Panc1 (cell line): ENCODE measurements around the gene CD58. TPM values are rescaled to one million over a fixed set of nuclear protein-coding genes. Genes with fewer than 3 reads are reported as not detected.

Source experiments
- ATAC-seq: fragments of 200-7000 bp; cut with Tn5 transposase; 2 replicates; pipeline ENCODE4 v1.9.1; 2020; ENCODE audit warnings: mild to moderate bottlenecking, moderate library complexity
- BruUV-seq: library from RNA; stranded (reverse); fragments of 400-500 nt; replicated peaks from 2 replicates; lab custom pipeline; 2021; lab: Mats Ljungman, UMichigan
- CTCF ChIA-PET: fragments of 300-600 bp; sonication (Branson Sonifier 250); formaldehyde crosslinking; loops from one replicate; lab custom pipeline; 2022; ENCODE audit warnings: antibody characterized with exemption; lab: Charles Lee
- POLR2A ChIA-PET: fragments of 300-600 bp; sonication (Branson Sonifier 250); formaldehyde crosslinking; loops from one replicate; lab custom pipeline; 2022; ENCODE audit warnings: antibody characterized with exemption; lab: Charles Lee
- DNase-seq: peaks from one replicate; pipeline ENCODE4 v3.0.0-alpha.2; 2010; ENCODE audit warnings: low read depth, low spot score
- H3K27ac ChIP-seq: 2 replicates; pipeline ENCODE4 v1.5.1; 2011; ENCODE audit warnings: mild to moderate bottlenecking, low read length, inconsistent platforms
- H3K27me3 ChIP-seq: fragments of 200-500 bp; sonication (Bioruptor generic); 2 replicates; pipeline ENCODE4 v1.6.0; 2014; ENCODE audit warnings: low read length, inconsistent platforms; ENCODE audit not compliant: control insufficient read depth, insufficient read depth
- H3K36me3 ChIP-seq: fragments of 200-500 bp; sonication (Bioruptor generic); 2 replicates; pipeline ENCODE4 v1.5.1; 2014; ENCODE audit warnings: inconsistent platforms, mild to moderate bottlenecking, low read length, moderate library complexity; ENCODE audit not compliant: control insufficient read depth, insufficient read depth
- H3K4me1 ChIP-seq: 2 replicates; pipeline ENCODE4 v1.5.1; 2011; ENCODE audit warnings: inconsistent platforms, mild to moderate bottlenecking, low read length, moderate library complexity; ENCODE audit not compliant: control insufficient read depth, insufficient read depth
- H3K4me3 ChIP-seq, 2 experiments: 2 replicates each; pipeline ENCODE4 v1.5.1; 2011 to 2012; ENCODE audit warnings: low read depth in 2 of 2, low read length in 2 of 2, mild to moderate bottlenecking in 2 of 2, inconsistent platforms in 1 of 2, moderate library complexity in 1 of 2
- H3K9me3 ChIP-seq: fragments of 200-500 bp; sonication (Bioruptor generic); 2 replicates; pipeline ENCODE4 v1.5.1; 2014; ENCODE audit warnings: low read depth, mild to moderate bottlenecking, inconsistent platforms, low read length, moderate library complexity; ENCODE audit not compliant: control insufficient read depth, insufficient read depth
- POLR2AphosphoS5 ChIP-seq: IDR thresholded peaks from 2 replicates; pipeline ENCODE4 v1.6.1; 2012; ENCODE audit warnings: mild to moderate bottlenecking, low read depth, low read length, moderate library complexity
- REST ChIP-seq, 2 experiments: IDR thresholded peaks; 2 replicates each; pipeline ENCODE4 v1.6.1; 2011 to 2012; ENCODE audit warnings: low read depth in 2 of 2, control low read depth in 1 of 2, low read length in 1 of 2, mild to moderate bottlenecking in 1 of 2, moderate library complexity in 1 of 2; ENCODE audit not compliant: insufficient read depth in 1 of 2
- SIN3A ChIP-seq: IDR thresholded peaks from 2 replicates; pipeline ENCODE4 v1.6.1; 2012; ENCODE audit warnings: low read depth, mild to moderate bottlenecking, low read length, moderate library complexity, borderline replicate concordance; ENCODE audit not compliant: insufficient read depth
- TCF7L2 ChIP-seq: IDR thresholded peaks from 2 replicates; pipeline ENCODE4 v1.6.1; 2011; ENCODE audit warnings: mild to moderate bottlenecking, low read depth, low read length, inconsistent platforms
- in situ Hi-C: cut with HindIII; loops from 2 replicates; pipeline ENCODE4 v1.10.0; 2016; ENCODE audit warnings: low sequenced_read_pairs, low pct_unique_long_range_greater_than_20kb
- intact Hi-C: fragments of 100-400 bp; cut with micrococcal nuclease; formaldehyde crosslinking; loops from one replicate; pipeline ENCODE4 v1.10.0; 2022; ENCODE audit not compliant: unreplicated experiment
- total RNA-seq: library from RNA; stranded (reverse); gene quantifications from one replicate; pipeline ENCODE4 v1.2.1, GENCODE V29; 2021; ENCODE audit not compliant: unreplicated experiment
- TF ChIP-seq, protein P1 (sequence below): fragments of 450-650 bp; IDR thresholded peaks from 2 replicates; pipeline ENCODE4 v1.5.1; 2017; ENCODE audit warnings: mild to moderate bottlenecking

CD58 gene
- total RNA-seq, 1 experiment from 2014 or later = 12.6 TPM

DNA sequence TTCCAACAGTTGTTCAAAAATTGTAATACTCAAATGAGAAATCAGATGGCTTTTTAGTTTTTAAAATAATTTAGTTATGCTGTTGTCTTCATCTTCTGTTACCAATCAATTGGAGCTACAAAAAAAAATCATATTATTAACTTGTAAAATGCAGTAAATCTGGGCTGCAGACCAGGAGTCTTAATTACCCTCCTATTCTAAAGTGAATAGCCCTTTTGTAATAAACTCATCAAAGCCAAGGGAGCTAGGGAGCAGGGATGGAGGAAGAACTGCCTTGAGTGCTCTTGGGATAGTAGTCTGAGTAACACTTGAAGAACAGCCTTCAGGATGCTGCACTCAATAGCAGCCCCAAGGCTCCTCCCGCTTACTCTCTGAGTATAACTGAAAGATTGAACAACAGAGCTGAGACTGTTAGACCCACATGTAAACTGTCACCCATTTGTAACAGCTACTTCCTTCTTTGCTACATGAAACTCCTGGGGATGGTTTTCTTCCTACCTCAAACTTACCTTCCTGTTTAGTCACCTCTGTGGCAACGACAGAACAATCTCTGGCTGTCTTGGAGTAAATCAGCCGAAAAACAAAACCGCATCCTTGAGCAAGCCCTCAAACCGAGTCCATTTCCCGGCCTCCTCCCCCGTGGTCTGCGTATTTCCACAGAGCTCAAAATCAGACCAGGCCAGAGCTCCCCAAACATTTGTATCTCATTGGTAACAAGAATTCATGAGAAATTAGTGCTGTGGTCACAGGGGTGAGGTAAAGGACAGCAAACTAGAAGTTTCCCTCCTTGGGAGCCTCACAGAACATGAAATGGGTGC, 55.9 kb downstream of the CD58 start:
- intact Hi-C loops = no loop called here
- Histone ChIP-seq H3K36me3 (no peaks in the 10 kb centered on the region), H3K9me3 (no peaks in the 10 kb centered on the region), H3K4me3 (no peak overlapping the region), H3K27ac (no peak overlapping the region), H3K4me1 (no peaks in the 10 kb centered on the region), H3K27me3 (no peaks in the 10 kb centered on the region)
- in situ Hi-C loops = no loop called here
- TF ChIP-seq TCF7L2 (no peak), SIN3A (no peak), REST (IDR thresholded peaks at IDR 0.05; ENCODE audit: insufficient read depth in 1 of 2, low read depth in 2 of 2, low read length in 1 of 2) (no peak), POLR2AphosphoS5 (no peak)
- TF ChIP-seq, protein P1, sequence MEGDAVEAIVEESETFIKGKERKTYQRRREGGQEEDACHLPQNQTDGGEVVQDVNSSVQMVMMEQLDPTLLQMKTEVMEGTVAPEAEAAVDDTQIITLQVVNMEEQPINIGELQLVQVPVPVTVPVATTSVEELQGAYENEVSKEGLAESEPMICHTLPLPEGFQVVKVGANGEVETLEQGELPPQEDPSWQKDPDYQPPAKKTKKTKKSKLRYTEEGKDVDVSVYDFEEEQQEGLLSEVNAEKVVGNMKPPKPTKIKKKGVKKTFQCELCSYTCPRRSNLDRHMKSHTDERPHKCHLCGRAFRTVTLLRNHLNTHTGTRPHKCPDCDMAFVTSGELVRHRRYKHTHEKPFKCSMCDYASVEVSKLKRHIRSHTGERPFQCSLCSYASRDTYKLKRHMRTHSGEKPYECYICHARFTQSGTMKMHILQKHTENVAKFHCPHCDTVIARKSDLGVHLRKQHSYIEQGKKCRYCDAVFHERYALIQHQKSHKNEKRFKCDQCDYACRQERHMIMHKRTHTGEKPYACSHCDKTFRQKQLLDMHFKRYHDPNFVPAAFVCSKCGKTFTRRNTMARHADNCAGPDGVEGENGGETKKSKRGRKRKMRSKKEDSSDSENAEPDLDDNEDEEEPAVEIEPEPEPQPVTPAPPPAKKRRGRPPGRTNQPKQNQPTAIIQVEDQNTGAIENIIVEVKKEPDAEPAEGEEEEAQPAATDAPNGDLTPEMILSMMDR = no peak
- no peak for DNase-seq
- POLR2A ChIA-PET = no interaction called here
- CTCF ChIA-PET = no interaction called here
- no TSS peak for BruUV-seq
- ATAC-seq = no peak

GRCh38 chr1:116513956-116514355, 56.9 kb downstream of the CD58 start:
- no TSS peak for BruUV-seq
- ChIA-PET CTCF (no interaction called here), POLR2A (no interaction called here)
- Histone ChIP-seq H3K9me3 (no peaks in the 10 kb centered on the region), H3K36me3 (no peaks in the 10 kb centered on the region), H3K27me3 (no peaks in the 10 kb centered on the region), H3K27ac (no peak overlapping the region), H3K4me3 (no peak overlapping the region), H3K4me1 (no peaks in the 10 kb centered on the region)
- no peak for ATAC-seq
- no peak for TF ChIP-seq REST (IDR thresholded peaks at IDR 0.05; ENCODE audit: insufficient read depth in 1 of 2, low read depth in 2 of 2, low read length in 1 of 2)
- no peak for TF ChIP-seq TCF7L2
- TF ChIP-seq POLR2AphosphoS5 = no peak
- TF ChIP-seq SIN3A = no peak
- TF ChIP-seq, protein P1 = no peak
- in situ Hi-C loops (no loop called here), intact Hi-C loops (no loop called here)
- DNase-seq = no peak
